HepG2 (cell line): ENCODE results near the gene DBNDD2. TPM values are rescaled to one million over a fixed set of nuclear protein-coding genes. Genes with fewer than 3 reads are reported as not detected.

ENCODE experiments used
- ATAC-seq: fragments of 200-7000 bp; cut with Tn5 transposase; 3 replicates; pipeline ENCODE4 v1.9.1; 2020; ENCODE audit warnings: mild to moderate bottlenecking, moderate library complexity
- BruUV-seq: library from RNA; stranded (reverse); fragments of 400-500 nt; replicated peaks from 2 replicates; lab custom pipeline; 2021; lab: Mats Ljungman, UMichigan
- CTCF ChIA-PET: fragments of 300-600 bp; formaldehyde crosslinking; extraction: SDS; loops from one replicate; lab custom pipeline; 2021; ENCODE audit warnings: low total read pairs, inconsistent platforms, low intra/inter-chr PET ratio; lab: Yijun Ruan, JAX
- POLR2A ChIA-PET: fragments of 350-600 bp; sonication (Branson Sonifier 250); formaldehyde crosslinking; loops from one replicate; lab custom pipeline; 2020; ENCODE audit warnings: antibody characterized with exemption, inconsistent platforms; lab: Yijun Ruan, JAX
- DNase-seq: peaks from one replicate; pipeline ENCODE4 v3.0.0-alpha.2; 2015; ENCODE audit warnings: low spot score
- FAIRE-seq: peaks from 3 replicates; lab custom pipeline; 2011; peaks lifted over from hg19 to GRCh38; lab: Jason Lieb, UNC
- H2AFZ ChIP-seq: one replicate; pipeline ENCODE4 v1.6.1; 2011; ENCODE audit warnings: low read length, inconsistent platforms
- H3K27ac ChIP-seq: fragments of 300-600 bp; 3 replicates; pipeline ENCODE4 v1.8.0; 2011; ENCODE audit warnings: mixed run types, mild to moderate bottlenecking, mixed read lengths, low read length, inconsistent platforms; ENCODE audit not compliant: insufficient read depth; ENCODE audit errors: extremely low read length
- H3K27me3 ChIP-seq, 2 experiments: fragments of 200-600 bp in 1 of 2; 2 replicates in 1 of 2; 3 replicates in 1 of 2; pipeline versions ENCODE4 v1.6.0 to v1.8.0; 2011; ENCODE audit warnings: low read length in 2 of 2, mild to moderate bottlenecking in 2 of 2, moderate library complexity in 2 of 2, inconsistent platforms in 1 of 2; ENCODE audit not compliant: insufficient read depth in 2 of 2, control insufficient read depth in 1 of 2
- H3K36me3 ChIP-seq, 2 experiments: fragments of 200-600 bp in 1 of 2; replicated peaks in 1 of 2; 2 replicates in 1 of 2; 3 replicates in 1 of 2; pipeline versions ENCODE4 v1.5.1 to v1.8.0; 2011; ENCODE audit warnings: low read length in 2 of 2, inconsistent platforms in 1 of 2; ENCODE audit not compliant: insufficient read depth in 2 of 2, control insufficient read depth in 1 of 2
- H3K4me1 ChIP-seq: 2 replicates; pipeline ENCODE4 v1.5.1; 2012; ENCODE audit warnings: low read length, inconsistent platforms; ENCODE audit not compliant: insufficient read depth
- H3K4me2 ChIP-seq: 2 replicates; pipeline ENCODE4 v1.6.0; 2011; ENCODE audit warnings: low read depth, low read length, inconsistent platforms
- H3K4me3 ChIP-seq, 3 experiments: fragments of 200-600 bp in 1 of 3; sonication (generic), shearing (Covaris generic) in 1 of 3; replicated peaks in 1 of 3; 2 replicates each; pipeline ENCODE4 v1.5.1; 2011 to 2016; ENCODE audit warnings: low read length in 3 of 3, inconsistent platforms in 2 of 3, low read depth in 2 of 3, mild to moderate bottlenecking in 2 of 3, control low read depth in 1 of 3, mixed read lengths in 1 of 3; ENCODE audit not compliant: insufficient read depth in 1 of 3
- H3K79me2 ChIP-seq: one replicate; pipeline ENCODE4 v1.6.1; 2011; ENCODE audit warnings: low read length, inconsistent platforms; ENCODE audit not compliant: insufficient read depth
- H3K9ac ChIP-seq: 2 replicates; pipeline ENCODE4 v1.6.0; 2011; ENCODE audit warnings: mild to moderate bottlenecking, low read depth, low read length, inconsistent platforms; ENCODE audit not compliant: insufficient read depth
- H3K9me3 ChIP-seq: 2 replicates; pipeline ENCODE4 v1.5.1; 2012; ENCODE audit warnings: mild to moderate bottlenecking, low read length
- H4K20me1 ChIP-seq: 2 replicates; pipeline ENCODE4 v1.6.0; 2011; ENCODE audit warnings: inconsistent platforms, mild to moderate bottlenecking, low read length, moderate library complexity; ENCODE audit not compliant: insufficient read depth
- CC2D1A ChIP-seq: sonication (generic); formaldehyde crosslinking; IDR thresholded peaks from 2 replicates; pipeline ENCODE4 v1.8.1; 2023; ENCODE audit warnings: mild to moderate bottlenecking, missing genetic modification reagents
- GATAD1 ChIP-seq: IDR thresholded peaks from 2 replicates; pipeline ENCODE4 v1.6.1; 2016; ENCODE audit warnings: missing genetic modification reagents, missing compliant biosample characterization
- SNRNP70 ChIP-seq: fragments of 200-400 bp; formaldehyde crosslinking; IDR thresholded peaks from 2 replicates; pipeline ENCODE4 v1.6.1; 2017; ENCODE audit warnings: mild to moderate bottlenecking, low read depth, low read length, moderate library complexity
- TRIM24 ChIP-seq: sonication (generic); formaldehyde crosslinking; IDR thresholded peaks from 2 replicates; pipeline ENCODE4 v1.8.0; 2022; ENCODE audit warnings: mild to moderate bottlenecking, missing genetic modification reagents
- ZC3H13 ChIP-seq: sonication (generic); formaldehyde crosslinking; IDR thresholded peaks from 2 replicates; pipeline ENCODE4 v1.8.1; 2023; ENCODE audit warnings: mild to moderate bottlenecking, missing genetic modification reagents, moderate library complexity
- ZKSCAN5 ChIP-seq: sonication (generic); formaldehyde crosslinking; IDR thresholded peaks from 2 replicates; pipeline ENCODE4 v1.5.1; 2020; ENCODE audit warnings: mild to moderate bottlenecking, missing genetic modification reagents
- ZNF124 ChIP-seq: sonication (generic); formaldehyde crosslinking; IDR thresholded peaks from 2 replicates; pipeline ENCODE4 v1.4.0; 2020; ENCODE audit warnings: missing genetic modification reagents
- ZNF780A ChIP-seq: sonication (generic); formaldehyde crosslinking; IDR thresholded peaks from 2 replicates; pipeline ENCODE4 v1.8.0; 2022; ENCODE audit warnings: mild to moderate bottlenecking, missing genetic modification reagents, moderate library complexity
- ZNF790 ChIP-seq: sonication (generic); formaldehyde crosslinking; IDR thresholded peaks from 2 replicates; pipeline ENCODE4 v1.8.0; 2022; ENCODE audit warnings: missing genetic modification reagents, mild to moderate bottlenecking, borderline replicate concordance
- WGBS: methylation state at CpG from one replicate; pipeline ENCODE4 v1.1.6; 2017; ENCODE audit warnings: low lambda C conversion rate; 5-methylcytosine and 5-hydroxymethylcytosine counted together
- in situ Hi-C: cut with HindIII; loops from 2 replicates; pipeline ENCODE4 v1.10.0; 2017; ENCODE audit warnings: low pct_unique_long_range_greater_than_20kb; ENCODE audit not compliant: extremely low pct_ligation_motif_present
- intact Hi-C: fragments of 100-400 bp; cut with micrococcal nuclease; formaldehyde crosslinking; loops from one replicate; pipeline ENCODE4 v1.10.0; 2022; ENCODE audit not compliant: unreplicated experiment
- polyA plus RNA-seq, 8 experiments: library from polyadenylated mRNA; depleted of rRNA in 3 of 8; stranded (reverse) in 7 of 8; unstranded in 1 of 8; fragments of >200 nt; fragmentation: Illumina TruSeq in 4 of 8; extraction: Trizol in 4 of 8; gene quantifications; 2 replicates each; pipeline versions ENCODE4 v1.2.1 to v1.2.3, GENCODE V29; 2011 to 2016; ENCODE audit warnings: low read depth in 4 of 8, missing spikeins in 1 of 8, mixed read lengths in 1 of 8; ENCODE audit not compliant: insufficient read depth in 1 of 8
- total RNA-seq, 5 experiments: library from RNA; depleted of rRNA; stranded (reverse); fragments of >200 nt; fragmentation: Illumina TruSeq; extraction: Trizol; gene quantifications; 2 replicates each; pipeline ENCODE4 v1.2.3, GENCODE V29; 2016; ENCODE audit warnings: low read depth in 1 of 5
- TF ChIP-seq, protein P1 (sequence below): sonication (generic); formaldehyde crosslinking; IDR thresholded peaks from 2 replicates; pipeline ENCODE4 v1.4.0; 2020; ENCODE audit warnings: missing genetic modification reagents
- TF ChIP-seq, protein P2 (sequence below), 2 experiments: IDR thresholded peaks; 2 replicates each; pipeline ENCODE4 v1.6.1; 2011 to 2012; ENCODE audit warnings: low read length in 2 of 2, borderline replicate concordance in 1 of 2, low read depth in 1 of 2, mild to moderate bottlenecking in 1 of 2, moderate library complexity in 1 of 2
- TF ChIP-seq, protein P3 (sequence below): IDR thresholded peaks from 2 replicates; pipeline ENCODE4 v1.6.1; 2016; ENCODE audit warnings: missing genetic modification reagents, missing compliant biosample characterization
- TF ChIP-seq, protein P4 (sequence below): sonication (generic); formaldehyde crosslinking; IDR thresholded peaks from 2 replicates; pipeline ENCODE4 v1.4.0; 2020; ENCODE audit warnings: missing genetic modification reagents
- TF ChIP-seq, protein P5 (sequence below): sonication (generic); formaldehyde crosslinking; IDR thresholded peaks from 2 replicates; pipeline ENCODE4 v1.8.1; 2023; ENCODE audit warnings: mild to moderate bottlenecking, missing genetic modification reagents, borderline replicate concordance

DBNDD2 gene
- total and polyA plus RNA-seq, 2 of the 13 experiments (the other 11 are each of a cell fraction or from before 2014, with no cell fraction given) = 16.7 to 47.6 TPM

DNA sequence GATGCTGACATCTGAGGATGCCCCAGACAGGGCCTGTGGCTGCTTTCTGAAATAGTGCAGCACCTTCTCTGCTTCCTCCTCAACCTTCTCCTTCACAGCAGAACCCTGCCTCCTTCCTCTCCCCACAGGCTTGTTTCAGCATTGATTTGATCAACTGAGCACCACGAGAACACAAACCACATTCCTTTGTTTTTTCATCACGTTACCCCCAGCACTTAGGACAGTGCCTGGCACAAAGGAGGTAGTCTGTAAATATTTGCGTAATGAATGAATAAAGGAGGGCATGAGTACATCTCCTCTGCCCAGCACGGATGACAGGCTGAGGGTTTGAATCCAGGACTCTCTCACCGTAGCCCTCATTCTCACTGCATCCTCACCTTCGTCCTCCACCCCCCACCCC is 40.2 kb downstream of the DBNDD2 start:
- ChIA-PET POLR2A (no interaction called here), CTCF (no interaction called here)
- intact Hi-C loops (no loop called here), in situ Hi-C loops (no loop called here)
- Histone ChIP-seq H3K27ac (no peak overlapping the region), H2AFZ (no peak overlapping the region), H3K36me3 (no peaks in the 10 kb centered on the region), H3K4me3 (no peak overlapping the region), H3K4me1 (peaks cover 6% of the 10 kb centered on the region), H3K27me3 (no peaks in the 10 kb centered on the region), H3K79me2 (no peaks in the 10 kb centered on the region), H4K20me1 (no peaks in the 10 kb centered on the region), H3K4me2 (no peak overlapping the region), H3K9me3 (no peaks in the 10 kb centered on the region), H3K9ac (no peak overlapping the region)
- ATAC-seq = no peak
- DNase-seq = no peak
- BruUV-seq = no TSS peak
- WGBS = 18% methylated on average over 6 of the region's 6 CpGs
- TF ChIP-seq, protein P1, sequence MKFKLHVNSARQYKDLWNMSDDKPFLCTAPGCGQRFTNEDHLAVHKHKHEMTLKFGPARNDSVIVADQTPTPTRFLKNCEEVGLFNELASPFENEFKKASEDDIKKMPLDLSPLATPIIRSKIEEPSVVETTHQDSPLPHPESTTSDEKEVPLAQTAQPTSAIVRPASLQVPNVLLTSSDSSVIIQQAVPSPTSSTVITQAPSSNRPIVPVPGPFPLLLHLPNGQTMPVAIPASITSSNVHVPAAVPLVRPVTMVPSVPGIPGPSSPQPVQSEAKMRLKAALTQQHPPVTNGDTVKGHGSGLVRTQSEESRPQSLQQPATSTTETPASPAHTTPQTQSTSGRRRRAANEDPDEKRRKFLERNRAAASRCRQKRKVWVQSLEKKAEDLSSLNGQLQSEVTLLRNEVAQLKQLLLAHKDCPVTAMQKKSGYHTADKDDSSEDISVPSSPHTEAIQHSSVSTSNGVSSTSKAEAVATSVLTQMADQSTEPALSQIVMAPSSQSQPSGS (CRISPR knock-in tag) = no peak
- TF ChIP-seq ZNF790 (CRISPR knock-in tag) = no peak
- TF ChIP-seq, protein P2, sequence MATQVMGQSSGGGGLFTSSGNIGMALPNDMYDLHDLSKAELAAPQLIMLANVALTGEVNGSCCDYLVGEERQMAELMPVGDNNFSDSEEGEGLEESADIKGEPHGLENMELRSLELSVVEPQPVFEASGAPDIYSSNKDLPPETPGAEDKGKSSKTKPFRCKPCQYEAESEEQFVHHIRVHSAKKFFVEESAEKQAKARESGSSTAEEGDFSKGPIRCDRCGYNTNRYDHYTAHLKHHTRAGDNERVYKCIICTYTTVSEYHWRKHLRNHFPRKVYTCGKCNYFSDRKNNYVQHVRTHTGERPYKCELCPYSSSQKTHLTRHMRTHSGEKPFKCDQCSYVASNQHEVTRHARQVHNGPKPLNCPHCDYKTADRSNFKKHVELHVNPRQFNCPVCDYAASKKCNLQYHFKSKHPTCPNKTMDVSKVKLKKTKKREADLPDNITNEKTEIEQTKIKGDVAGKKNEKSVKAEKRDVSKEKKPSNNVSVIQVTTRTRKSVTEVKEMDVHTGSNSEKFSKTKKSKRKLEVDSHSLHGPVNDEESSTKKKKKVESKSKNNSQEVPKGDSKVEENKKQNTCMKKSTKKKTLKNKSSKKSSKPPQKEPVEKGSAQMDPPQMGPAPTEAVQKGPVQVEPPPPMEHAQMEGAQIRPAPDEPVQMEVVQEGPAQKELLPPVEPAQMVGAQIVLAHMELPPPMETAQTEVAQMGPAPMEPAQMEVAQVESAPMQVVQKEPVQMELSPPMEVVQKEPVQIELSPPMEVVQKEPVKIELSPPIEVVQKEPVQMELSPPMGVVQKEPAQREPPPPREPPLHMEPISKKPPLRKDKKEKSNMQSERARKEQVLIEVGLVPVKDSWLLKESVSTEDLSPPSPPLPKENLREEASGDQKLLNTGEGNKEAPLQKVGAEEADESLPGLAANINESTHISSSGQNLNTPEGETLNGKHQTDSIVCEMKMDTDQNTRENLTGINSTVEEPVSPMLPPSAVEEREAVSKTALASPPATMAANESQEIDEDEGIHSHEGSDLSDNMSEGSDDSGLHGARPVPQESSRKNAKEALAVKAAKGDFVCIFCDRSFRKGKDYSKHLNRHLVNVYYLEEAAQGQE (IDR thresholded peaks at IDR 0.05; ENCODE audit: borderline replicate concordance in 1 of 2, low read depth in 1 of 2, low read length in 2 of 2) = no peak
- TF ChIP-seq, protein P3, sequence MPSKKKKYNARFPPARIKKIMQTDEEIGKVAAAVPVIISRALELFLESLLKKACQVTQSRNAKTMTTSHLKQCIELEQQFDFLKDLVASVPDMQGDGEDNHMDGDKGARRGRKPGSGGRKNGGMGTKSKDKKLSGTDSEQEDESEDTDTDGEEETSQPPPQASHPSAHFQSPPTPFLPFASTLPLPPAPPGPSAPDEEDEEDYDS = no peak
- no peak for TF ChIP-seq ZNF124 (CRISPR knock-in tag)
- TF ChIP-seq, protein P4, sequence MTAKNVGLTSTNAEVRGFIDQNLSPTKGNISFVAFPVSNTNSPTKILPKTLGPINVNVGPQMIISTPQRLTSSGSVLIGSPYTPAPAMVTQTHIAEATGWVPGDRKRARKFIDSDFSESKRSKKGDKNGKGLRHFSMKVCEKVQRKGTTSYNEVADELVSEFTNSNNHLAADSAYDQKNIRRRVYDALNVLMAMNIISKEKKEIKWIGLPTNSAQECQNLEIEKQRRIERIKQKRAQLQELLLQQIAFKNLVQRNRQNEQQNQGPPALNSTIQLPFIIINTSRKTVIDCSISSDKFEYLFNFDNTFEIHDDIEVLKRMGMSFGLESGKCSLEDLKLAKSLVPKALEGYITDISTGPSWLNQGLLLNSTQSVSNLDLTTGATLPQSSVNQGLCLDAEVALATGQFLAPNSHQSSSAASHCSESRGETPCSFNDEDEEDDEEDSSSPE (CRISPR knock-in tag) = no peak
- no peak for TF ChIP-seq SNRNP70
- no peak for TF ChIP-seq ZC3H13 (CRISPR knock-in tag)
- TF ChIP-seq CC2D1A = no peak
- TF ChIP-seq TRIM24 (CRISPR knock-in tag) = no peak
- TF ChIP-seq ZKSCAN5 (CRISPR knock-in tag) = no peak
- no peak for TF ChIP-seq ZNF780A (CRISPR knock-in tag)
- no peak for TF ChIP-seq GATAD1 (CRISPR knock-in tag)
- TF ChIP-seq, protein P5, sequence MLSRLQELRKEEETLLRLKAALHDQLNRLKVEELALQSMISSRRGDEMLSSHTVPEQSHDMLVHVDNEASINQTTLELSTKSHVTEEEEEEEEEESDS (CRISPR knock-in tag) = no peak
- no peak for FAIRE-seq
